Measurements from ENCODE around the gene ANKRD29. TPM values are rescaled to one million over a fixed set of nuclear protein-coding genes. Genes with fewer than 3 reads are reported as not detected.

Gene ANKRD29
- total RNA-seq, 4 donors from 2014 or later: 0.99 to 4.4 (median 1.8) TPM

- intact Hi-C loops (cut with DNase I; ENCODE audit: low total_unique reads): no loop called here
- 88 to 95% methylated on average over 2 of the region's 2 CpGs for WGBS, 2 donors
- TF ChIP-seq POLR2A (IDR thresholded peaks at IDR 0.05): no peak
- TF ChIP-seq, protein P1, sequence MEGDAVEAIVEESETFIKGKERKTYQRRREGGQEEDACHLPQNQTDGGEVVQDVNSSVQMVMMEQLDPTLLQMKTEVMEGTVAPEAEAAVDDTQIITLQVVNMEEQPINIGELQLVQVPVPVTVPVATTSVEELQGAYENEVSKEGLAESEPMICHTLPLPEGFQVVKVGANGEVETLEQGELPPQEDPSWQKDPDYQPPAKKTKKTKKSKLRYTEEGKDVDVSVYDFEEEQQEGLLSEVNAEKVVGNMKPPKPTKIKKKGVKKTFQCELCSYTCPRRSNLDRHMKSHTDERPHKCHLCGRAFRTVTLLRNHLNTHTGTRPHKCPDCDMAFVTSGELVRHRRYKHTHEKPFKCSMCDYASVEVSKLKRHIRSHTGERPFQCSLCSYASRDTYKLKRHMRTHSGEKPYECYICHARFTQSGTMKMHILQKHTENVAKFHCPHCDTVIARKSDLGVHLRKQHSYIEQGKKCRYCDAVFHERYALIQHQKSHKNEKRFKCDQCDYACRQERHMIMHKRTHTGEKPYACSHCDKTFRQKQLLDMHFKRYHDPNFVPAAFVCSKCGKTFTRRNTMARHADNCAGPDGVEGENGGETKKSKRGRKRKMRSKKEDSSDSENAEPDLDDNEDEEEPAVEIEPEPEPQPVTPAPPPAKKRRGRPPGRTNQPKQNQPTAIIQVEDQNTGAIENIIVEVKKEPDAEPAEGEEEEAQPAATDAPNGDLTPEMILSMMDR (IDR thresholded peaks at IDR 0.05): no peak
These were observed 54.5 kb downstream of the ANKRD29 start for GRCh38 chr18:23608211-23608610.

DNA sequence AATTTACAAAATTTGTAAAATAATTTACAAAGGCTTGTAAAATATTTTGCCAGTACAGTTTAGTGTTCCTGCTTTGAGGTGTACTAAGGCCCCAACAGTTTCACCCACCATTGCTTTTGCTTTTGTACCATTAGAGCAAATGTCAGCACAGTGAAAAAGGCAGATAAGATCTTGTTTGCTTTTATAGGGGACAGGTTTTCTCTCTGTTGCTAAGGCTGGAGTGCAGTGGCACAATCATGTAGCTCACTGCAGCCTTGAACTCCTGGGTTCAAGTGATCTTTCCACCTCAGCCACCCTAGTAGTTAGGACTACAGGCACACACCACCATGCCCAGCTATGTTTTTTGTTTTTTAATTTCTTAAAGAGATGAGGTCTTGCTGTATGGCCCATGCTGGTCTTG is 56.8 kb downstream of the ANKRD29 start:
- no peak overlapping the region for H3K4me3 ChIP-seq (ENCODE audit: low read depth, poor library complexity, severe bottlenecking)
- peak in 1 of 2 donors; percentile 4 for DNase-seq (ENCODE audit: low spot score in 2 of 2)
- TF ChIP-seq, protein P1 (IDR thresholded peaks at IDR 0.05): no peak
- no peak for TF ChIP-seq POLR2A (IDR thresholded peaks at IDR 0.05)
- intact Hi-C loops (cut with DNase I; ENCODE audit: low total_unique reads): no loop called here

More at GRCh38 chr18:23608211-23608610, 54.5 kb downstream of the ANKRD29 start:
- peak in 1 of 2 donors; percentile 4 for DNase-seq (ENCODE audit: low spot score in 2 of 2)
- no peak overlapping the region for H3K4me3 ChIP-seq (ENCODE audit: low read depth, poor library complexity, severe bottlenecking)

- WGBS, 2 donors: 76 to 79% methylated on average over 1 of the region's 1 CpG
- no peak for TF ChIP-seq POLR2A (IDR thresholded peaks at IDR 0.05)
- TF ChIP-seq, protein P1 (IDR thresholded peaks at IDR 0.05): no peak
- no peak for DNase-seq (ENCODE audit: low spot score in 2 of 2)
- H3K4me3 ChIP-seq (ENCODE audit: low read depth, poor library complexity, severe bottlenecking): no peak overlapping the region
- intact Hi-C loops (cut with DNase I; ENCODE audit: low total_unique reads): no loop called here
These were observed 62.9 kb downstream of the ANKRD29 start for GRCh38 chr18:23599809-23600208.

GRCh38 chr18:23596183-23596582 is 66.5 kb downstream of the ANKRD29 start:
- intact Hi-C loops (cut with DNase I; ENCODE audit: low total_unique reads): no loop called here
- H3K4me3 ChIP-seq (ENCODE audit: low read depth, poor library complexity, severe bottlenecking): no peak overlapping the region
- TF ChIP-seq, protein P1 (IDR thresholded peaks at IDR 0.05): no peak
- no peak for TF ChIP-seq POLR2A (IDR thresholded peaks at IDR 0.05)
- peak; percentile 26 to 81 for DNase-seq (ENCODE audit: low spot score in 2 of 2)
- WGBS, 2 donors: 77 to 78% methylated on average over 7 of the region's 7 CpGs

- 95% methylated on average over 7 of the region's 7 CpGs for WGBS, 2 donors
- intact Hi-C loops (cut with DNase I; ENCODE audit: low total_unique reads): no loop called here
- no peak overlapping the region for H3K4me3 ChIP-seq (ENCODE audit: low read depth, poor library complexity, severe bottlenecking)
- no peak for DNase-seq (ENCODE audit: low spot score in 2 of 2)
- TF ChIP-seq, protein P1 (IDR thresholded peaks at IDR 0.05): no peak
- no peak for TF ChIP-seq POLR2A (IDR thresholded peaks at IDR 0.05)
These were observed 67.1 kb downstream of the ANKRD29 start for GRCh38 chr18:23595591-23595990.

- intact Hi-C loops (cut with DNase I; ENCODE audit: low total_unique reads): no loop called here
- no peak overlapping the region for H3K4me3 ChIP-seq (ENCODE audit: low read depth, poor library complexity, severe bottlenecking)
- WGBS, 2 donors: 82 to 89% methylated on average over 2 of the region's 2 CpGs
- DNase-seq (ENCODE audit: low spot score in 2 of 2): peak in 1 of 2 donors; percentile 3
- TF ChIP-seq POLR2A (IDR thresholded peaks at IDR 0.05): no peak
- TF ChIP-seq, protein P1 (IDR thresholded peaks at IDR 0.05): no peak
These were observed 69.0 kb downstream of the ANKRD29 start for GRCh38 chr18:23593720-23594119.
